Measurements from ENCODE around the gene RNF182.
"Not testable (repeated sequence)": the region's sequence is repeated elsewhere in the genome, so short reads cannot be mapped to it uniquely, and the experiment has no call there.

The RNF182 gene

DNA sequence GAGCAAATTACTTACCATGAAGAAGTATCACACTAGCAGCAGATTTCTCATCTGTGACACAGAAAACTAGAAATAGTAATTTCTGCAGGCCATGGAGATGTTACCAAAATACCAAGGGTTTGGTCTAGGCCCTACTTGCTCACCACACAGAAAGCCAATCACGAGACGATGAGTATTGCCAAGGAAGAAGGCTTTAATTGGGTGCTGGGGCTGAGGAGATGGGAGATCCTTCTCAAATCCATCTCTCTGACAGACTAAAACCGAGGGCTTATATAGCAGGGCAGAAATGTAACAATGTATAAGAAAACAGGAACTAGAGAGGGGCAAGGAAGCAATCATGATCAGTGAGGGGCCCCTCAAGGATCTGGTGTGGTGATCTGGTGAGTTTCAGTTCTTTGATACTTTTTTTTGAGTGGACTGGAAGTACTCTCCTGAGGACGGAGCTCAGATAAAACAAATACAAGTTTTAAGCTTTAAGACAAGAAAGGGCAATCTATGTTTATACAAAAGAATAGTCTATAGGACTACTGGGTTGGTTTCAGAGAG, 40.9 kb downstream of the RNF182 start:
- DNase-seq (ENCODE audit: low read depth): no peak

DNA sequence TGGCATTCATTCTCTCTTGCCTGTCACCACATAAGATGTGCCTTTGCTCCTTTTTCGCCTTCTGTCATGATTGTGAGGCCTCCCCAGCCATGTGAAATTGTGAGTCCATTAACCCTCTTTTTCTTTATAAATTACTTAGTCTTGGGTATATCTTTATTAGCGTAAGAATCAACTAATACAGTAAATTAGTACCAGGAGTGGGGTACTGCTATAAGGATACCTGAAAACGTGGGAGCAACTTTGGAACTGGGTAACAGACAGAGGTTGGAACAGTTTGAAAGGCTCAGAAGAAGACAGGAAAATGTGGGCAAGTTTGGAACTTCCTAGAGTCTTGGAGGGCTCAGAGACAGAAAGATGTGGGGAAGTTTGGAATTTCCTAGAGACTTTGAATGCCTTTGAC, 46.6 kb downstream of the RNF182 start:
- DNase-seq (ENCODE audit: low read depth): no peak

GRCh38 chr6:13972602-13973001, 47.9 kb downstream of the RNF182 start:
- not testable (repeated sequence) for DNase-seq (ENCODE audit: low read depth)

GRCh38 chr6:13973422-13973821, 48.7 kb downstream of the RNF182 start:
- DNase-seq (ENCODE audit: low read depth): not testable (repeated sequence)

GRCh38 chr6:13978102-13978640, 53.4 kb downstream of the RNF182 start:
- DNase-seq (ENCODE audit: low read depth): no peak

DNA sequence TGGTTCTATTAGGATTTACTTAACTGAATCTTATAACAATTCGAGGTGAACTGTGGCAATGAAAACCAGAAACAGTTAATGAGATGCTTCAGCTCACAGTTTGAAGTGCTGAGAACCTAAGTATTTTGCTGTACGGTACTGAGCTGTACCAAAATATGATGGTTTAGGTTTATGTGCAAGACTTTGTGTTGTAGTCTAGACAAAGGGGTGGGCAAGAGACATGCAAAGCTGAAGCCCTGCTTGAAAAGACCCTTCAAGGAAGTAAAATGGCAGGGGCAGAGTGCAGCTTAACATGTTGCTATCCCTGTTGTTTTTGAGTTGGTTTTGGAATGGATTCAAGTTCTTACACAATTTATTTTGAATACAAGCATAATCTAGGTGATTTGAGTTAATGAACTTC, 54.0 kb downstream of the RNF182 start:
- no peak for DNase-seq (ENCODE audit: low read depth)

- no peak for DNase-seq (ENCODE audit: low read depth)
Observed at GRCh38 chr6:13979284-13980171, 54.8 kb downstream of the RNF182 start.

DNA sequence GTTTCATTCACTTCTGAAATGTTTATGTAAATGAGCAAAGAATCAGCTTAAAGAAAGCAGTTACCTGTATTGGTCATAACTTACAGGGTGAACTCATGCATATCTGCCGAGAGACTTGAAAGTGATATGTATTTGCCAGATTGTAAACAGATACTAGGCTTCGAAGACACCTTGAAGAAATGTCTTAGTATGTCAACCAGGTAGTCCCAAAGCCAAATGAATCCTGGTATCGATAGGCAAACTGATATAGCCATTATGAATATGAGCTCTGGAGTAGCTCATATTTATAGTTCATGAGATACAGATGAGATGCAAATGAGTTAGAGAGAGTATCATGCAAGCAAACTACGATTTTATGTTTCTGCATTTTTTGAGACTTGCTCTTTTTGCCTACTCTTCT, 55.8 kb downstream of the RNF182 start:
- no peak for DNase-seq (ENCODE audit: low read depth)

DNA sequence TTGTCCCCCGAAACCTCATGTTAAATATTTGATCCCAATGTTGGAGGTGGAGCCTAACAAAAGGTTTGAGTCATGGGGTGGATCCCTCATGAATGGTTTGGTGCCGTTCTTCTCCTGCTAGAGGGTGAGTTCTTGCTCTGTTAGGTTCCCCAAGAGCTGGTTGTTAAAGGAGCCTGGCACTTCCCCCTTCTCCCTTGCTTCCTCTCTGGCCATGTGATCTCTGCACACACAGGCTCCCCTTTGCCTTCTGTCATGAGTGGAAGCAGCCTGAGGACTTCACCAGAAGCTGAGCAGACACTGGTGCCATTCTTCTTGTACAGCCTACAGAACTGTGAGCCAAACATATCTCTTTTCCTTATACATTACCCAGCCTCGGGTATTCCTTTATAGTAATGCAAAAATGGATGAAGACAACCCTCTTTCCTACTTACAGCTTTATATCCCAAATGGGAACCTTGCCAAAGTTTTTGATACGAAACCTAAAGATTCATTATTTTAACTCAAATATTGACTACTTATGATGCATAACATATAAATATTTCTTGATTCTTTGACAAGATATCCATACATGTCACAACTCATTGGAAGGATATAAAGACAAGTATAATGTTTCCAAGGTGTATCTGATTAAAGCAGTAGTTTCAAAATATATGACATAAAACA, 61.0 kb downstream of the RNF182 start:
- DNase-seq (ENCODE audit: low read depth): no peak

DNA sequence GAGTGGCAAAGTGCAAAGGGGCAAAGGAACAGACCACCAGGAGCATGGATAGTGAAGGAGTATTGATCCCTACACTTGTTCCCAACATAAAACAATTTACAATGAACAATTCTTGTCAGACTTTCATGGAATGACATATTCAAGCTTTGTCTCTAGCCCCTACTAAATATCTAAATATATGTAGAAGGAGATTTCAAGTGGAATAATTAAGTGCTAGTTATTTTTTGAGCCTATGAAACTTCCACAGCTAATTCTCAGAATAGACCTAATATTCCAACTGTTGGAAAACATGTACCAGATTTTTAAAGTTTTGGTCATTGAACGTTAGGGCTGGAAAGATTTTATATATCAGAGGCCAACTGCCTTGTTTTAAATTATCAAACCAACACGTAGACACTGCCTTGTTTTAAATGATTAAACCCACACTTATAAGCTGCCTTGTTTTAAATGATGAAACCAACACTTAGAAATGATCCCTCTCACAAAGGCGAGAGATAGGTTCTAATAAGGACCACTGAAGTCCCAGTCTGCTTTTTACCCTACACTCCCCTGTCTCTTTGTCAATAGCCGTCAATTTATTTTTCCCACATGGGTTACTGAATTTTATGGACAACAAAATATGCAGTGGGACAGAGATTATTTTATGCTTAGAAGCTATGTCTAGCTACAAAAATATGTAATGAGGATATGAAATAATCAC, 62.1 kb downstream of the RNF182 start:
- no peak for DNase-seq (ENCODE audit: low read depth)

GRCh38 chr6:13987400-13987865, 62.7 kb downstream of the RNF182 start:
- no peak for DNase-seq (ENCODE audit: low read depth)

DNA sequence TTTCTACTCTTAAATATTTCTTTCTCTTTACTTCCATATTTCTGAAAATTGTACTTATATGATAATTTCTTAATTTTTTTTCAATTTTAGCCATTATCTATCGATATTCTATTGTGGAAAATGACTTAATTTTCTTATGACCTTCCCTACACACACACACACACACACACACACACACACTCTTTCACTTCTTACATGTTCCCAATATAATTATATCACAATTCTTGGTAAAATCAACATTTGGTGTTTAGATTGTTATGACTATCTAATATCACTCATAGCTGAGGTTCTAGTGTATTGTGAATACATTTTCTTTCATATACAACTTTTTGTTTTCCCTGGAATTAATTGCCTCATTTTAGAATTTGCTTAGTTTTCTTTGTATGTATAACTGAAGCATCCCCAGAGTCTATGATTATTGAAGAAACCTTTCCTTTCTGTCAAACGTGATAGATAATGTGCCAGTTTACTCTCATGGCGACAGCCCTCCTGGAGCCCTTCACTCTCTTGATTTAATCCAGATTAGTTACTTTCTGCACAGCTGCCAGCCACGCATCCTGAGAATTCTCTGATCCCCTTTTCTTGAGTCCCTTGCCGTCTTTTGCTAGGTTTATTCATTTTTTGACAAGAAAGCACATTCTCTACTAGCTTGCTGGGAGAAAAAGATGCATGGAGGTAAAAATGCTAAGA, 63.4 kb downstream of the RNF182 start:
- no peak for DNase-seq (ENCODE audit: low read depth)

GRCh38 chr6:13988908-13989307, 64.2 kb downstream of the RNF182 start:
- no peak for DNase-seq (ENCODE audit: low read depth)

- no peak for DNase-seq (ENCODE audit: low read depth)
Observed at GRCh38 chr6:13989496-13990144, 64.9 kb downstream of the RNF182 start.

DNA sequence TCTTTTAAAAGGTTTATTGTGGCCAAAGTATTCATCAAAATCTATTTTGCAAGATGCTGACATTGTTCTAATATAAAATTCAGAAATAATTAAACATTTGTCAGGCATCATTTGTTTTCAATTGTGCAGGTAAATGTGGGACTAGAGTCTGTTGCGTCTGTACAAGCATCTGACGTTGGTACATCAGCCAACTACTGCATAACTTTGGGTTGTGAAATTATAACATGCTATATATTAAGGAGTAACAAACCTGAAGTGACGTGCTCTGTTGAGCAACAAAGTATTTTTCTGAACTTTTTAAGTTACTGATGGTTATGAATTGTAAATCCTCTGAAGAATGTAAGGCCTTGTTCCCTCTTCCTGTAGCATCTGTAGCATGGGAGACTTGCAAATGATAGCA, 66.0 kb downstream of the RNF182 start:
- DNase-seq (ENCODE audit: low read depth): no peak

DNA sequence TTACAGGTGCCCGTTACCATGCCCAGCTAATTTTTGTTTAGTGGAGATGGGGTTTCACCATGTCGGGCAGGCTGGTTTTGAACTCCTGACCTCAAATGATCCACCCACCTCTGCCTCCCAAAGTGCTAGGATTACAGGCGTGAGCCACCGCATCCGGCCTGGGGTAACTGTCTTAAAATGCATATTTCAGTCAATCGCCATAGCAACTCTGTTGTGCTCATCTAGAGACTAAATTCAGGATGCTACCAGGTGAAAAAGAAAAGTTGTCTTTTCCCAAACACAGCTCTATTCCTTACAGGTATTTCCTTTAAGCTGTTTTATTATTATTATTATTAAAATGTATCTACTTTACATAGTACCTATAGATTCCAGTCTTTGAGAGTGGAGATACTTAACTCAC, 66.6 kb downstream of the RNF182 start:
- no peak for DNase-seq (ENCODE audit: low read depth)

- DNase-seq (ENCODE audit: low read depth): no peak
Observed at GRCh38 chr6:13992417-13993055, 67.8 kb downstream of the RNF182 start.

GRCh38 chr6:13993416-13993815, 68.7 kb downstream of the RNF182 start:
- DNase-seq (ENCODE audit: low read depth): no peak

- no peak for DNase-seq (ENCODE audit: low read depth)
Observed at GRCh38 chr6:13998356-13998755, 73.6 kb downstream of the RNF182 start.

- DNase-seq (ENCODE audit: low read depth): no peak
Observed at GRCh38 chr6:14000901-14001300, 76.1 kb downstream of the RNF182 start.

All from stimulated activated CD8-positive, alpha-beta memory T cell treated with anti-CD3 and anti-CD28 coated beads, Interleukin-15, amount 100 ng/mL, for 1 hour (primary cell).